ENCODE measurements around the gene SPTBN4.
A peak's percentile ranks its signal among the peaks of the same experiment; 100 is the strongest.
"Not testable (repeated sequence)": the region's sequence is repeated elsewhere in the genome, so short reads cannot be mapped to it uniquely, and the experiment has no call there.

Gene SPTBN4

DNA sequence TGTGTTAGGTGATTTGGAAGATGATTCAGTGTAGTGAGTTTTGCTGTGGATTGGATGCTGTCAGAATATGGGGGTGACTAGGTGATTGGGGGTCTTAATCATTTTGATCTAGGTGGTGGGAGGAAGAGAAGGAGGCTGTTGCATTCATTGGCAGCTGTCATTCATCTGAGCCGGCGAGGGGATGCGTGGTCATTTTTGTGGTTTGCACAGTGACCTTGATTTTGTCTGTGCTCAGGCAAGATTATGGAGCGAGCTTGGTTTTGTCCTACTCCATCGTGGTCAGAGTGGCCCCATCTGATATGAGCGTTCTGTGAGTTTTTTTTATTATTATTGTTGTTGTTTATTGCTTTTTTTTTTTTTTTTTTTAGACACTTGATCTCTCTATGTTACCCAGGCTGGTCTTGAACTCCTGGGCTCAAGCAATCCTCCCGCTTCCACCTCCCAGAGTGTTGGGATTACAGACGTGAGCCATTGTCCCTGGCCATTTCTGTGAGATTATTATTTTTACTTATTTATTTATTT, 42.0 kb downstream of the SPTBN4 start:
- no peak for DNase-seq

DNA sequence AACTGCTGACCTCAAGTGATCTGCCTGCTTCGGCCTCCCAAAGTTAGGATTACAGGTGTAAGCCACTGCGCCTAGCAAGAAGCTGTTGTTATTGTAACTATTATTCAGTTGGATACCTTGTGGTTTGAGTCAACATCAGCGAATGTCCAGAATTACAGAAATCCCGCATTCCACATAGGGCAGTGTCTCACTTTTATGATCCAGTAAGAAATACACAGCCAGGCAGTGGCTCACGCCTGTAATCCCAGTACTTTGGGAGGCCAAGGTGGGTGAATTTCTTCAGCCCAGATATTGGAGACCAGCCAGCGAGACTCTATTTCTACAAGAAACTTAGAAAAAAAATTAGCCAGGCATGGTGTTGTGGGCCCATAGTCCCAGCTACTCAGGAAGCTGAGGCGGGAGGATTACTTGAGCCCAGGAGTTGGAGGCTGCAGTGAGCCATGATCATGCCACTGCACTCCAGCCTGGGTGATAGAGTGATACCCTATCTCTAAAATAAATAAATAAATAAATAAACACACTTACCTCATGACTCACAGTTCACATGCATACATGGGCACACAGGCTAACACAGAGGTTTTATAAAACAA, 43.8 kb downstream of the SPTBN4 start:
- no peak for DNase-seq

DNA sequence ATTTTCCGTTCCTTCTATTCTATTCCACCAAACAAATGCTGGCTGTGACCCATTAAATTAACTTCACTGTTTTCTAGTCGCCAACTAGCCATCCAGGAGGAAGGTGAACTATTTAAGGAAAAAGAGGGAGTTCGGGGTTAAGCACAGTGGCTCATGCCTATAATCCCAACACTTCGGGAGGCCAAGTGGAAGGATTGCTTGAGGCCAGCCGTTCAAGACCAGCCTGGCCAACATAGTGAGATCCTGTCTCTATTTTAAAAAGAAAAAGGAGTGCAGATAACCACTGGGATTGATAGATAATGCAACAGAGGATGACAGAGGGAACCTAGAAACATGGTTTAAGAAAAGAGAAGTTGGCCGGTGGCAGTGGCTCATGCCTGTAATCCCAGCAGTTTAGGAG, 44.7 kb downstream of the SPTBN4 start:
- no peak for DNase-seq

DNA sequence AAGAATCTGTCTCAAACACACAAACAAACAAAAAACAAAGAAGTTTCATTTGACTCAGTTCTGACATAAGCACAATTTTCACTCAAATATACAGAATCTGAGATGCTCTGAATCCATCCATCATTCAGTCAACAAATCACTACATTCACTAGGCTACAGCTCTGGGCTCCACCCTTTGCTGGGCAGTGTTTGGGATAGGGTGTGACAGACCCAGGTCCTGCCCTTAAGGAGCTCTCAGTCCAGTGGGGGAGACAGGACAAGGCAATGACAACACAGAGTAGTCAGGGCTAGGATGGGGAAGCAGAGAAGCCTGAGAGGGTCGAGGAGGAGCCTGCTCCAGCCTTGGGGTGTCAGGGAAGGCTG, 45.3 kb downstream of the SPTBN4 start:
- DNase-seq, result no peak

DNA sequence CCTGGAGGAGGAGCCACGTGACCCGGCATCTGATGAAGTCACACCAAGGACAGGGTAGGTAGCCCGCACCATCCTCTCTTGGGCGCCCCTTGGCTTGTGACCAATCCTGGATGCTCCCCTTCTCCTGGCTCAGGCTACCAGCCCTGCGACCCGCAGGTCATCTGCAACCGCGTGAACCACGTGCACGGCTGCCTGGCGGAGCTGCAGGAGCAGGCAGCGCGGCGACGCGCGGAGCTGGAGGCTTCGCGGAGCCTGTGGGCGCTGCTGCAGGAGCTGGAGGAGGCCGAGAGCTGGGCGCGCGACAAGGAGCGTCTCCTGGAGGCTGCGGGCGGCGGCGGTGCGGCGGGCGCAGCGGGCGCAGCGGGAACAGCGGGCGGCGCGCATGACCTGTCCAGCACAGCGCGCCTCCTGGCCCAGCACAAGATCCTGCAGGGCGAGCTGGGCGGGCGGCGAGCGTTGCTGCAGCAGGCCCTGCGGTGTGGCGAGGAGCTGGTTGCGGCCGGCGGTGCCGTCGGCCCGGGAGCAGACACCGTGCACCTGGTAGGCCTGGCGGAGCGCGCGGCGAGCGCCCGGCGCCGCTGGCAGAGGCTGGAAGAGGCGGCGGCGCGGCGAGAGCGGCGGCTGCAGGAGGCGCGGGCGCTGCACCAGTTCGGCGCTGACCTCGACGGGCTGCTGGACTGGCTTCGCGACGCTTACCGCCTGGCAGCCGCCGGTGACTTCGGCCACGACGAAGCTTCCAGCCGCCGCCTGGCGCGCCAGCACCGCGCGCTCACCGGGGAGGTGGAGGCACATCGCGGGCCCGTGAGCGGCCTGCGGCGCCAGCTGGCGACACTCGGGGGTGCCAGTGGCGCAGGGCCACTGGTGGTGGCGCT, 45.9 kb downstream of the SPTBN4 start:
- DNase-seq, result no peak

DNA sequence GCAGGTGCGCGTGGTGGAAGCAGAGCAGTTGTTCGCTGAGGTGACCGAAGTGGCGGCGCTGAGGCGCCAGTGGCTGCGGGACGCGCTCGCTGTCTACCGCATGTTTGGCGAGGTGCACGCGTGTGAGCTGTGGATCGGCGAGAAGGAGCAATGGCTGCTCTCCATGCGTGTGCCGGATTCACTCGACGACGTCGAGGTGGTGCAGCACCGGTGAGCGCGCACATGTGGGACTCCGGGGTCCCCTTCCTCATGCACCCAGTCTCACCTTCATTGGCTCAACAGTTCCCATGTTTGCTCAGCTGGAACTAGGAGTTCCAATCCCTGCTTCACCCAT, 46.5 kb downstream of the SPTBN4 start:
- no peak for DNase-seq

DNA sequence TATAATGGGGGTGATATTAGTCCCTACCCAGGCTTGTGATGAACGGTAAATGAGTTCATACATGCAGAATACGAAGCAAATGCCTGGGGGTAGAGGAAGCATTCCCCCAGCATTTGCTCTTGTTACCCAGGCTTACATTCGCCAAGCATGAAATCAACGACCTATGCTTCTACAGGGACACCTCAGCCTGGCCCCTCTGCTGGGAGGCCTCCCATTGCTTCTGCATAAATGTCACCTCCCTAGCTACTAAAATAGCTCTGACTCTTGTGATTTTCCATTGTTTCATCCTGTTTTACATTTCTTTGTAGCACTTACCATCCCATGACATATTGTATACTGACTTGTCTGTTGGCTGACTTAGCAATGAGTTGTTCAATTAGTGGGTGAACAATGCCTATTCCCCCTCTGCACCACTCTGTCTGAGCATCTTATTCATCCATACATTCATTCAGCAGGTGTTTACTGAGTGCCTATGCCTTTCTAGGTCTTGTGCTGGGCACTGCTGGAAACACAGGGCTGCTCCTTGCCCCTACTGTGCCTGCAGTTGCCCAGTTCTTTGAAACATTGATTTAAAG, 47.0 kb downstream of the SPTBN4 start:
- DNase-seq, result no peak

DNA sequence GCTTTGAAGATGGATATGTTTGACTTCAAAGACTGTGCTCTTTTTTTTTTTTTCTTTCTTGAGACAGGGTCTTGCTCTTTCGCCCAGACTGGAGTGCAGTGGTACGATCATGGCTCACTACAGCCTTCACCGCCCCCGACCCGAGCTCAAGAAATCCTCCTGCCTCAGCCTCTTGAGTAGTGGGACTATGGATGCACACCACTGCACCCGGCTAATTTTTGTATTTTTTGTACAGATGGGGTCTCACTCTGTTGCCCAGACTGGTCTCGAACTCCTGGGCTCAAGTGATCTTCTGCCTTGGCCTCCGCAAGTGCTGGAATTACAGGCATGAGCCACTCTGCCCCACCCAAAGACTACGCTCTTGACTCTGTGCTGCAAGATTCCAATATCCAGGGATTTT, 50.4 kb downstream of the SPTBN4 start:
- DNase-seq, result no peak

DNA sequence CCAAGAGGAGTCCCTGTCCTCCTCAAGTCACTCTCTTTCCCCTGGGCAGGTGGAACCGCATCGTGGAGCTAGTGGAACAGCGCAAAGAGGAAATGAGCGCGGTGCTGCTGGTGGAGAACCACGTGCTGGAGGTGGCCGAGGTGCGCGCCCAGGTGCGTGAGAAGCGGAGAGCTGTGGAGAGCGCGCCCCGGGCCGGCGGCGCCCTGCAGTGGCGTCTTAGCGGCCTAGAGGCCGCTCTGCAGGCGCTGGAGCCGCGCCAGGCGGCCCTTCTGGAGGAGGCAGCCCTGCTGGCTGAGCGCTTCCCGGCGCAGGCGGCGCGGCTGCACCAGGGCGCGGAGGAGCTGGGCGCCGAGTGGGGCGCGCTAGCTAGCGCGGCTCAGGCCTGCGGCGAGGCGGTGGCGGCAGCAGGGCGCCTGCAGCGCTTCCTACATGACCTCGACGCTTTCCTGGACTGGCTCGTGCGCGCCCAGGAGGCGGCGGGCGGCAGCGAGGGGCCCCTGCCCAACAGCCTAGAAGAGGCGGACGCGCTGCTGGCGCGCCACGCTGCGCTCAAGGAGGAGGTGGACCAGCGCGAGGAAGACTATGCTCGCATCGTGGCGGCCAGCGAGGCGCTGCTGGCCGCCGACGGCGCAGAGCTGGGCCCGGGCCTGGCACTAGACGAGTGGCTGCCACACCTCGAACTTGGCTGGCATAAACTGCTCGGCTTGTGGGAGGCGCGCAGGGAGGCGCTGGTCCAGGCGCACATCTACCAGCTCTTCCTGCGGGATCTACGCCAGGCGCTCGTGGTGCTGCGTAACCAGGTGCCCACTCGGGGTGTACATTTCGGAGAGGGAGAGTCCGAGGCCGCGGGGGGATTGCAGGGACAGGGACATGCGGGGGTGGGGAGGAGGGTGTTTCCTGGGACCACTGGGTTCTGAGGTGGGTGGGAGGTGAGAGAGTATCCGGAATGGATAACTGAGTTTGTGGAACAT, 52.8 kb downstream of the SPTBN4 start:
- DNase-seq, result no peak

DNA sequence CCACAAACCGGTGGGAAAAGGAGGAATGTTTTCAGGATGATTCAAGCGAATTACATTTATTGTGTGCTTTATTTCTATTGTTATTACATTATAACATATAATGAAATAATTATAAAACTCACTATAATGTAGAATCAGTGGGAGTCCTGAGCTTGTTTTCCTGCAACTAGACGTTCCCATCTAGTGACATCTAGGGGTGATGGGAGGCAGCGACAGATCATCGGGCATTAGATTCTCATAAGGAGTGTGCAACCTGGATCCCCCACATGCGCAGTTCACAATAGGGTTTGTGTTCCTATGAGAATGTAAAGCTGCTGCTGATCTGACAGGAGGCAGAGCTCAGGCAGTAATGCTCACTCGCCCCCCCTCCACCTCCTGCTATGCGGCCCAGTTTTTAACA, 54.5 kb downstream of the SPTBN4 start:
- no peak for DNase-seq

DNA sequence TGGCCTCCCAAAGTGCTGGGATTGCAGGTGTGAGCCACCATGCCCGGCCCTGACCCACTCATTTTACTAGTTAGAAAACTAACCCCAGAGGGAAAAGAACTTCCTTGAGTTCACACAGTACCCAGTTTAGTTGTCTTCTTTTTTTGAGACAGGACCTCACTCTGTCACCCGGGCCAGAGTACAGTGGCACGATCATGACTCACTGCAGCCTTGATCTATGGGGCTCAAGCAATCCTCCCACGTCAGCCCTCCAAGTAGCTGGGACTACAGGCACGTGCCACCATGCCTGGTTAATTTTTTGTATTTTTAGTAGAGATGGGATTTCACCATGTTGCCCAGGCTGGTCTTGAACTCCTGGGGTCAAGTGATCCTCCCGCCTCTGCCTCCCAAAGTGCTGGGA, 55.1 kb downstream of the SPTBN4 start:
- DNase-seq, result not testable (repeated sequence)

DNA sequence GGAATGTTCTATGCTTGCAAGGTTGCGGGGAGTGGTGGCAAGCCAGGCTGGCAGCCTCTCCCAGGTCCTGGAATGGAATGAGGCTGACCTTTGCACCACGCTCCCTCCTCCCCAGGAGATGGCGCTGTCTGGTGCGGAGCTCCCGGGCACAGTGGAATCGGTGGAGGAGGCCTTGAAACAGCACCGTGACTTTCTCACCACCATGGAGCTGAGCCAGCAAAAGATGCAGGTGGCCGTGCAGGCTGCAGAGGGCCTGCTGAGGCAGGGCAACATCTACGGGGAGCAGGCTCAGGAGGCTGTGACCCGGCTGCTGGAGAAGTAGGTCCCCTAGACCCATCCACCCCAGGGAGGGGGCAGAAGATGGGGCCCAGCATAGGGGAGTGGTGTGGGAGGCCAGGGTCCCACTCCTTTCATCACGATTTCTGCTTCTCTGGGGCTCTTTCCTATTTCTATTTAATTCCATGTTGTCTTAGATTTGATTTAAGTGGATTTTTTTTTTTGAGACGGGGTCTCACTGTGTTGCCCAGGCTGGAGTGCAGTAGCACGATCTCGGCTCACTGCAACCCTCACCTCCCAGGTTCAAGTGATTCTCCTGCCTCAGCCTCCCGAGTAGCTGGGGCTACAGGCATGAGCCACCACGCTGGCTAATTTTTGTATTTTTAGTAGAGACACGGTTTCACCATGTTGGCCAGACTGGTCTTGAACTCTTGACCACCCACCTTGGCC, 56.7 kb downstream of the SPTBN4 start:
- DNase-seq, result peak; percentile 53

DNA sequence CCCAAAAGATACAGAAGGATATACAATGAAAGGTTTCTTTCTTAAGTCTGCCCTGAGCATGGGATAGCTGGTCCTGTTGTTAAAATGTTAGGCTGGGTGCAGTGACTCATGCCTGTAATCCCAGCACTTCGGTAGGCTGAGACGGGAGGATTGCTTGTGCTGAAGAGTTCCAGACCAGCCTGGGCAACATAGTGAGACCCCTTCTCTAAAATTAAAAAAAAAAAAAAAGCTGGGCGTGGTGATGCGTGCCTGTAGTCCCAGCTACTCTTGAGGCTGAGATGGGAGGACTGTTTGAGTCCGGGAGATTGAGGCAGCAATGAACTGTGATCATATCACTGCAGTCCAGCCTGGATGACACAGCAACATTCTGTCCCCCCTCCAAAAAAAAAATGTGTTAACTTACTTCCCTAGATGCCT, 57.3 kb downstream of the SPTBN4 start:
- DNase-seq, result no peak

DNA sequence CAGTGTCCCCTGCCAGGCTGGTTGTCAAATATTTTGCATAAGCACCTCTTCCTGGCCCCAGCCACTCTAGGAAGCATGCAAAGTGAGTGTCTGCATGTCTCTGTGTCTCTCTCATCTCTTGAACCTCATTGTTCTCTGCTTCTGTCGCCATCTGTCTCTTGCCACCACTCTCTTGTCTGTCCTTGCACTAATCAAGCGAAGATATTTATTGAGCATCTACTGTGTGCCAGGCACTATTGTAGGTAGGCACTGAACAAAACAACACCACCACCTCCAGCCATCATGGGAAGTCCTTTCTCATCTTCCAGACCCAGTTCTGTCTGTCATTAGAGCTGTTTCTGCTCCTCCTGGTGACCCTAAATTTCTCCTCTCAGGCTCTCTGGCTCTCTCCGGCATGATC, 57.9 kb downstream of the SPTBN4 start:
- DNase-seq, result no peak

DNA sequence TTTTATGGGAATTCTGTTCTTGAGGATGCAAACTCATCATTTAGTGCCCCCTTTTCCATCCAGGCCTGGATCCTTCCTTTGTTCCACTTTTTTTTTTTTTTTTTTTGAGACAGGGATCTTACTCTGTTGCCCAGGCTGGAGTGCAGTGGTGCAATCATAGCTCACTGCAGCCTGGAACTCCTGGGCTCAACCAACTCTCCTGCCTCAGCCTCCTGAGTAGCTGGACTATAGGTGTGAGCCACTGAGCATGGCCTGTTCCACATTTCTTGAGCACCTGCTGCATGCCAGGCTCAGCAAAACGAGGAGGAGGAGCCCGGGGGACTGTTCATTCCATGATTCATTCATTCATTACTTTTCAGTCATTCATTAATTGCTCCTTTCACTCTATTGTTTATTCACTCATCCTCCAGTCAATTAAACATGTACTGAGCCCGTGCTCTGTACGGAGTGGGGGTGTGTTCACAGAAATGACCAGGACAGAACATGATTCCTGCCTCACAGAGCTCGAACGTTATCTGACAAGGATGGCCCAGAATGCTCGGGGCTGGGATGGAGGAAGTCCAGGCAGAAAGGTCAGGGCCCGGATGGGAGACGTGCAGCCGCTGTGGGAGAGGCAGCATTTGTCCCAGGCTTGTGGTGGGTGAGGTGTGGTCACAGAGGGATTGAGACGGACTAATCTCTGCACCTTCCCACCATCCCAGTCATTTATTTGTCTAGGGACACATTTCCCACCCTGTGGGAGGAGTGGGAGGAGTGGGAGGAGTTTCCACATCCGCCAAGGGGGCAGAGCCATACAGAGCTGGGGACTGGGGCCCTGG, 58.6 kb downstream of the SPTBN4 start:
- no peak for DNase-seq

DNA sequence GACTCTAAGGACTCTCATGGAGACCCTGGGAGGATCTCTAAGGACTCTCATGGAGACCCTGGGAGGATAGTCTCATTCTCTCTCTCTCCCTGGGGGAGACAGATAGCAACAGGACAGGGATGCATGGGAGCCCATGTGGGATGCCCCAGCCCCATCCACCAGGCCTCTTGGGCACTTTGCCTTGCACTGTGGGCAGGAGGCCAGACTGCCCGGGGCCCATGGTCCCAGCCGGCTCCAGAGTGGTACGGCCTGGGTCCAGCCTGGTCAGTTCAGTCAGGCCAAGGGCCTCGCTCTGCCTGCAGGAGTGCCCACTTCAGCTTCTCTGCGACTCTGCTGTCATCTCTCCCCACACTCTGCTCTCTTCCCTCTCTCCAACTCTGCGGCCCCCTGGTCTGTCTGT, 61.3 kb downstream of the SPTBN4 start:
- DNase-seq, result no peak

DNA sequence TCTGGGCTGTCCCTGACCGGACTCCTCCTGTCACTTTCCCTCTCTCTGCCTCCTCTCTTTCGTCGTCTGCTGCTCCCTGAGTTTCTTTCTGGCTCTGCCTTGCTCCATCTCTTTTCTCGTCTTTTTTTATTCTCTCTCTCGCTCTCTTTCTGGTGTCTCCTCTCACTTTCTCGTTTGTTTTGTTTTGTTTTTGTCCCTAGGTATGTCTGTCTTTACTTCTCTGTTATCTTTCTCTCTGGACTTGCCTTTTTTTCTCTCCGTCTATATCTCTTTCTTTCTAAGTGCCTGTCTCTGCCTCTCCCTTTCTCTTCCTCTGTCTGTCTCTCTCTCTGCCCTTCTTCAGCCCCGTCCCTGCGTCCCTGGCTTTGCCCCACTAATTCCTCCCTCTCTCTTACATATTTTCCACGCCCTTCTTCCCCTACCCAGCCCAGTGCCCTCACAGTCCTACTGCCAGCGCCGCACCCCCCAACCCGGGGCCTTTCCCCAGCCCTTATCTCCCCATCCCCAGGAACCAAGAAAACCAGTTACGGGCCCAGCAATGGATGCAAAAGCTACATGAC, 61.8 kb downstream of the SPTBN4 start:
- DNase-seq, result no peak

DNA sequence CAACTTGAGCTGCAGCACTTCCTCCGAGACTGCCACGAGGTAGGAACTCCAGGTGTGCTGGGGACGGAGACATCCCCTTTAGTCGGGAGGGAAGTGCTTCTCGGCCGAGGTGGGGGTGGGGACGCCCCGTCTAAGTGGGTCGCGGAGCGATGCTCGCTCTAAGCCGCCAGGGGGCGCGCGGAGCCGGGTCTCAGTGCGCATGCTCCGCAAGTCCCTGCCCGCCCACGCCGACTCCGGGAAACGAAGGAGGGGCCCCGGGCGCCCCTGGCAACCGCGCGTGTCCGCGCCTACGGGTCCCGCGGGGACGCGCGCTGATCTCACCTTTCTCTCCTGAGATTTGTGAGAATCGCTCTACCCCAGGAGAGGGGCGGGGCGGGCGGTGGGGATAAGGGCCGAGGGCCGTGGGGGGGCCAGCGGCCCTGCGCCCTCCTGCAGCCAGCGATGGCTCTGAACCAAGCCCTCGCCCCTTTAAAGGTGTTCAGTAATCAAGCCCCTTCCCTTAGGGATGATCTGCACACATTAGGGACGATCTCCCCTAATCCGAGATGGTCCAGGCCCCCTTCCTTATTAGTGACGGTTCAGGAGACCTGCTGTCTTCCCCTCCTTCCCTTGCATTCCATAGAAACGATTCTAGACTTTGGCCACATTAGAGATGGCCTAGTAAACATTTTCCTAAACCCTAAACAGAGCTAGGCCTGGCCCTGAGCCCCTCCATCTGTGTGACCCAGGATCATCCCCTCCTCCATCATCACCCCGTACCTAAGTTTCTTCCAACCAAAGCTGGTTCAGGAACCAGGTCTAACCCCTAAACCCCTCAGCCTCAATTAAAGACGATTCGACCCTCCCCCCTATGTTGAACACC, 62.5 kb downstream of the SPTBN4 start:
- peak; percentile 87 for DNase-seq

DNA sequence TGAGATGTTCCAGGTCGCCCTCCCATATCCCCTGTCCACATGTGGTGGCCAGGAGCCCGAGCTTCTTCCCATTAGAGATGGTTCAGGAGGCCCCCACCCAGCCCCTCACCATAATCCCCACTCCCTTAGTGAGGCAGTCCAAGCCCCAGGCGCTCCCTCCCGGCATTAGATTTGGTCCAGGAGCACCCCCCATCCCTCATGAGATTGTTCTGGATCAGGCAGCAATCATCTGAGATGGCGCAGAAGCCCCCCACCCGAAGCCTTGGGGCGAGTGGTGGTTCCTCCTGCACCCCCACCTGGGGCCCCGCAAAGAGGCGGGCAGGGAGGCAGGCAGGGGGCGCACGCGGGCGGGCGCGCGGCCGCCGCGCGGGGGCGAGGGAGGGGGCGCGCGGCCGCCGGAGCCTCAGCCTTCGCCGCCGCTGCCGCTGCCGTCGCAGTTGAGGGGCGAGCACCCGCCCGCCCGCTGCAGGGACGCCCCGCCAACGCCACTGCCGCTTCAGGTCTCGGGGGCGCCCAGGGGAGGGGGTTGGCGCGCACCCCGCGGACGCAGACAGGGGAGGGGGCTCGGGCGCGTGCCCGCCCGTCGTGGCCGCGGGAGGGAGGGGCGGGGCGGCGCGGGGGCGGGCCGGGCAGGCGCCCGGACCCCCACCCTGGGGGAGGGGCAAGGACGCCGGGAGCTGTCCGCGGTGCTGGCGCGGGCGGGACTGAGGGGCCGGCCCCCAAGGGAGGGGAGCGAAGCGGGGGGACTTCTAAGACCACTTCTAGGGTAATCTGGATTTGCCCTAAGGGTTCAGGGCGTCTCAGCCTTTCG, 63.5 kb downstream of the SPTBN4 start:
- no peak for DNase-seq

Measured in DMS153 (cell line).